Measurements from ENCODE around the gene WDR19.

WDR19 gene

DNA sequence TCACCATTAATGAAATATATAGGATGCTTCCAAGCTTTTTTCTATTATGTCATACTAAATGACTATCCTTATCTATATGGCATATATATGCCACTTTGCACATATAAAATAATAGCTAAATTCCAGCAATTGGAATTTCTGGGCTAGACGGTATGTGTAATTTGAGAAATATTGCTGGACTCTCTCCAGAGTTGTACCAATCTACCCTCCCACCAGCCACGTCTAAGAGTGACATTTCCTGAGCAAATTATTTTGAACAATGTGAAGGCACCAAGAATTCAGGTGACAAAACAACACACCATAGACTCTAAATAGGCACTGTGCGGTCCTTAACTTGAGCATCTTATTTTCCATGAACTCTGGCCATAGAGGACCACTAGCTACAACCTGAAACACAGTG is 121.5 kb downstream of the WDR19 start:
- DNase-seq (ENCODE audit: low read depth): no peak

DNA sequence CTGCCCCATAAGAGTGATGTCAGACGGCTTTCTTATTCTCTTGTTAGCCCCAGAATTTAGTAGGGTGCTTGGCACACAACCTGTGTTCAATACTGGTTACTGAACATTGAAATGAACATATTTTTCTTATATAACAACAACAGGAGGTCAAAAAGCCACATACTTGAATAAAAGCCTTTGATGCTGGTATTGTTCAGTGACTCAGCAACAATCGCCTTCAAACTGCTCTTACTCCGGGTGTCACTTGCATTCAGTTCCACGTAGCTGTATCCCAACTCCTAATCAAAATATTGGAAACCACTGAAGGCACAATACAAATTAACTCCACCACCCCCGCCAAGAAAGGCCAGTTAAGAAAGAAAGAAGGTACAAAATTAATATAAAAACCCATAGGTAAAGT is 122.3 kb downstream of the WDR19 start:
- no peak for DNase-seq (ENCODE audit: low read depth)

DNA sequence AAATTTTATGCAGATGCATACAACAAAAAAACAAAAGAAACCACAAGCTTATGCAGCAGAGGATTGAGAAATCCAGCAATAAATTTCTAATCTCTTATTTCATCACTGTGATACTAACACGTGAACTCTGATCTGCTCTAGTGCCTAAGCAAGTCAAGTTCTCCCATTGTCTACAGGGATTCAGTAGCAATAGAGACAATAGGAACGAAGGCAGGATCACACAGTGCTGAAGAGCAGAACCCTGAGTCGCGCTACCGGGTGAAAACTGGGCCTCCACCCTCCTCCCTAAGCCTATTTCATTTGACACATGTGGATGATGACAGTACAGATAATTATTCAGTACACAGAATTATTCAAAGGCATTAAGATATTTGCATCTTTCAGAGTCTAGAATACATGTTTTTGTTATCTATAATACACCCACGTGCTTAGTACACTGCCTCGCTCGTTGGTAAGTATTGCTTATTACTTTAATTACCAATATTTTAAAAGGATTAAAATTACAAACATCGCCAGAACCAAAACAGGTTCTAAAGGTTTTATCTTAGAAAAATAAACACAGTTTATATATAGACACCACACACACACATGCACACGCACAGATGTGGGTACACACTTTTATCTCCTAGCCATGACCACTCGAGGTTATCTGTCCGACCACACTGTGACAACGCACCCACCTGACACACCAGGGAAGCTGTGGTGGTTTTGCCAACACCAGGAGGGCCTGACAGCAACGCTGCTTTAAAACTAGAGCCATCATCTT is 123.8 kb downstream of the WDR19 start:
- no peak for DNase-seq (ENCODE audit: low read depth)

DNA sequence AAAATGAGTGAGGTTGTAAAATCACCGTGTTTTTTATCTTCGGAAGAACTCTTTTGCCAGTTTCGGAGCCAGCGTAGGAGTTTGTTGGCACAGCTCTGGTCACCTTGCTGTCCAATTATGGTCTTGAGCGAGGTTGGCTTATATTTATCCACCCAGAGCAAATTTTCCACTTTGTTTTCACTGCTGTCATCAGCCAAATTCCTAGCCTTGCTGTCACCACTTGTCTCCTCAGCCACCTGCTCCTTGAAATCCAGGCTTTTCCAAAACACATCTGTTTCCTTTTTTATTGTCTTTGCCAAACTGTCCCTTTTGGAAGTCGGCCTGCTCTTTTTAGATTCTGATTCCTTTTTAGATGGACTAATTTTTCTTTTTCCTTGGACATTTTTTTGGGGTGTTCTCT is 126.3 kb downstream of the WDR19 start:
- DNase-seq (ENCODE audit: low read depth): no peak

GRCh38 chr4:39312816-39313215 is 130.5 kb downstream of the WDR19 start:
- no peak for DNase-seq (ENCODE audit: low read depth)

DNA sequence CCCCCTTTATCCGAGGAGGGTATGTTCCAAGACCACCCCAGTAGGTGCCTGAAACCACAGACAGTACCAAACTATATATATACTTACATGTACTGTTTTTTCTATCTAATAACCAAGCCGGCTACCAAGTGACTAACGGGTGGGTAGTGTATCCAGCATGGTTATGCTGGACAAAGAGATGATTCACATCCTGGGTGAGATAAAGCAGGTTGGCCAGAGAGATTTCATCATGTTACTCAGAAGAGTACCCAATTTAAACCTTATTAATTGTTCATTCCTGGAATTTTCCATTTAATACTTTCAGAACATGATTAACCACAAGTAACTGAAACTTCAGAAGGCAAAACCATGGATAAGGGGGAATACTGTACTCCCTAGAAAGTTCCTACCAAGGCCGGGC is 137.3 kb downstream of the WDR19 start:
- no peak for DNase-seq (ENCODE audit: low read depth)

DNA sequence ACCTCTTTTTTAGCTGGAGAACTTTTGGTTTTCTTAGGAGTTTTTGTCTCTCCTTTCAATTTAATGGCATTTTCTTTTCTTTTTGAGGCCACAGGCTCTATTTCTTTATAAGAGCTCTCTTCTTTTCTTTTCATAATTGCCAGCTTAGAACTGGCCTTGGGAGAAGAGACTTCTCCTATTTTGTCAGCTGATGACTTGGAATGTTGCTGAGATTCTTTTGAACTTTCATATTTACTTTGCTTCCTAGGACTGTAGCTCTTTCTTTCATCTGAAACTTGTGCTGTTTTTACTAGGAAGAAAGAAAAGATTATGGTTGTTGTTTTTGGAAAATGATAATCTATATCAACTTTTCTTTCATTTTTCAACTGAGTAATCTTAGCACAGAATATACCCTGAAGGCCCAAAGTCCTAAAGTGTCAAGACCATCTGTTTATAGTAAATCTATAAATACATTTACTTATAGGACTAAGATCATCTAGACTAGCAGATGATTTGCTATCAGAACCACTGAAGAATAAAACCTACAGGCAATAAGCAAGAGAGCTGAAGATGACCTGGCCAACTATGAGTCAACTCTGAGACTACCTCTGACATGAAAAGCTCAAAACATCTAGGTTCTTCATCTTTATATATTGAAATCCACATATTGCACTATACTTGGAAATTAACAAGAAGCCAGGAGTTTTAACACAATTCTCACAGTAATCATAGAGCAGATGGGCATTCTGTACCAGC is 138.2 kb downstream of the WDR19 start:
- DNase-seq (ENCODE audit: low read depth): no peak

DNA sequence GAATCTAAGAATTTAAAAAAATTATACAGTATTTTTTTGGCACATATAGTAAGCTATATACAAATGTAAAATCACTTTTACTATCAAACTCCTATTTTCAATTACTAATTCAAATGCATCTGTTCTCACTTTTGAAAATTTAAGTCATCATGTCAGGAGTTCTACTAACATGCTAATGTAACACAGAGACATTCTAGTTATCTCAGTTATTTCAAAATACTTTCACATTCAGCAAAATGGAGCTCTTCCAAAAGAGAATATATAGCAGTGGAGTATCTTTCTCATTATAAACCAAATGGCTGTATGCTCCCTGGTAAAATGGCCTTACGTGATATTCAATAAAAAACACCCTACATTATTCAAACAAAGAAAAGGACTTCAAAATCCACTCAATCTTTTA is 141.5 kb downstream of the WDR19 start:
- DNase-seq (ENCODE audit: low read depth): no peak

DNA sequence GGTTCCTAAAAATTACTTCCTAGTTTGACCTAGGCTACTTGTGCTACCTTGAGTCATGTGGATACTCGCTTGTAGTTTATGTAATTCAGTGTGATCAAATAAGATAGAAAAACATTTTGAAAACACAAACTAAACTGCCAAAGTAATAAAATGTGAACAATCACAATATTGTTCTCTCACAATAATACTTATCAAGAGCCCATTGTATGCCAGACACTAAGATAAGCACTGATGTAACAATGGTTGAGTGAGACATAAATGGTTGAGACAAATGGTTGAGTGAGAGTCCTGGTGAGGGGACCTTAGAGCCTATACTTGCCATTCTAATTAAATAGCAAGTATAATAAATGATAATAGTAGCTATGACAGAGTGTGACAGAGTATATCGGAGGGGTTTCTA is 142.1 kb downstream of the WDR19 start:
- no peak for DNase-seq (ENCODE audit: low read depth)

DNA sequence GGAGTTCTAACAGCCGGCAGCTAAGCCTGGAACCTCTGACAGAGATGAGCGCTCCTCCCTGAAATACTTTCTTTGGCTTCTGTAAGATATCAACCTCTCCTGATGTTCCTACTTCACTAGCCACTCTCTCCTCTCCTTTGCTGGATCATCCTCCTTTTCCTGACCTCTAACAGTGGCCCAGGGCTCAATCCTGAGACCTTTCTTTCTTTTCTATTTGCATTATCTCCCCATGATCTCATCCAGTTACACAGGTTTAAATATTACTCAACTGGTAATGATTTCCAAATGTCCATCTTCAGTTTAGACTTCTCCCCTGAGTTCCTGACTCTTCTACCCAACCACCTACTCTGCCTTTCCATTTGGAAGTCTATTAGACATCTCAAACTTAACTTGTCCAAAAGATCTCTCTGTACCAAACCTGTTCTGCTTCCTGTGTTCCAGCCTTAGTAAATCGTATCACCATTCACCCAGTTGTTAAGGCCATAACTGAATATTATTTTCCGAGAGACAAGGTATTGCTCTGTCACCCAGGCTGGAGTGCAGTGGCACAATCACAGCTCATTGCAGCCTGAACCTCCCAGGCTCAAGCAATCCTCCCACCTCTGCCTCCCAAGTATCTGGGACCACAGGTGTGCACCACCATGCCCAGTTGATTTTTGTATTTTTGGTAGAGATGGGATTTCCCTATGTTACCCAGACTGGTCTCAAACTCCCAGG is 142.7 kb downstream of the WDR19 start:
- DNase-seq (ENCODE audit: low read depth): no peak

GRCh38 chr4:39326468-39326977 is 144.2 kb downstream of the WDR19 start:
- DNase-seq (ENCODE audit: low read depth): no peak

GRCh38 chr4:39330353-39330752 is 148.0 kb downstream of the WDR19 start:
- DNase-seq (ENCODE audit: low read depth): no peak

DNA sequence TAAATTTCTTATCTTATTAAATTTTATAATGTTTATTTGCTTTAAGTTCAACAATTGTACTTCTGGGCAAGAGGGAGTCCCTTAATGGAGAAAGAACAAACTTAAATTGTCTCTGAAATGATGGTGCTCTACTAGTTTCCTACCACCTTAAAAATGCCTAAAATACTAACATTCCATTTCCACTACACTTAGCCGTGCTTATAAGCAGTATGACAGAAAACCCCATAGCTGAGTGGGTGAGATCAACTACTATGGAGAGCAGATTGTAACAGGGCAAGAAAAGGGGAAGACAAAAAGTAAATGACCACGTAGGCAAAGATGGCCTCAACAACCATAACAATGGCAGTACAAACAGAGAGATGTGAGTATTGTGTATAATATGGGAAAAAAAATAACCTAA is 148.9 kb downstream of the WDR19 start:
- no peak for DNase-seq (ENCODE audit: low read depth)
